Loucy (cell line): ENCODE measurements around the gene ISG20L2.

Experiments used
- CTCF ChIP-seq: fragments of 200-600 bp; sonication (generic); conservative IDR thresholded peaks from 2 replicates; pipeline ENCODE4 v1.5.1; 2014; ENCODE audit warnings: mild to moderate bottlenecking, antibody characterized with exemption, low read length
- EZH2phosphoT487 ChIP-seq: fragments of 200-600 bp; IDR thresholded peaks from 2 replicates; pipeline ENCODE4 v1.6.1; 2018; ENCODE audit warnings: antibody characterized with exemption, mild to moderate bottlenecking, moderate library complexity, borderline replicate concordance

GRCh38 chr1:156725683-156726280 lies 2.8 kb downstream of the ISG20L2 start:
- peak; percentile 92 for TF ChIP-seq CTCF
- no peak for TF ChIP-seq EZH2phosphoT487
